ENCODE data around the gene MTHFD2L.
A peak's percentile ranks its signal among the peaks of the same experiment; 100 is the strongest.
"Not testable (repeated sequence)": the region's sequence is repeated elsewhere in the genome, so short reads cannot be mapped to it uniquely, and the experiment has no call there.

MTHFD2L gene

GRCh38 chr4:74157561-74158465 is at the start of gene MTHFD2L:
Gene MTHFD2L (plus strand): TSS chr4:74158118. CDS start chr4:74158139, 21 bp downstream.
- DNase-seq: peak; percentile 85

GRCh38 chr4:74108457-74109115 is 49.3 kb upstream of the MTHFD2L start:
- no peak for DNase-seq

GRCh38 chr4:74109116-74109869 is 48.6 kb upstream of the MTHFD2L start:
- no peak for DNase-seq

GRCh38 chr4:74109870-74110605 is 47.9 kb upstream of the MTHFD2L start:
- no peak for DNase-seq

GRCh38 chr4:74110670-74111069 is 47.2 kb upstream of the MTHFD2L start:
- no peak for DNase-seq

- DNase-seq: no peak
Measured at GRCh38 chr4:74111306-74111975, 46.5 kb upstream of the MTHFD2L start.

GRCh38 chr4:74111990-74112389 is 45.9 kb upstream of the MTHFD2L start:
- DNase-seq: no peak

- DNase-seq: no peak
Measured at GRCh38 chr4:74112399-74113105, 45.4 kb upstream of the MTHFD2L start.

GRCh38 chr4:74114234-74114633 is 43.7 kb upstream of the MTHFD2L start:
- no peak for DNase-seq

- no peak for DNase-seq
Measured at GRCh38 chr4:74117024-74117534, 40.8 kb upstream of the MTHFD2L start.

- DNase-seq: no peak
Measured at GRCh38 chr4:74118600-74119338, 39.1 kb upstream of the MTHFD2L start.

GRCh38 chr4:74120086-74120485 is 37.8 kb upstream of the MTHFD2L start:
- DNase-seq: no peak

GRCh38 chr4:74121643-74122579 is 36.0 kb upstream of the MTHFD2L start:
- DNase-seq: no peak

GRCh38 chr4:74123065-74123728 is 34.7 kb upstream of the MTHFD2L start:
- DNase-seq: no peak

- DNase-seq: no peak
Measured at GRCh38 chr4:74125029-74125428, 32.9 kb upstream of the MTHFD2L start.

- DNase-seq: no peak
Measured at GRCh38 chr4:74127745-74128144, 30.2 kb upstream of the MTHFD2L start.

GRCh38 chr4:74130843-74131242 is 27.1 kb upstream of the MTHFD2L start:
- DNase-seq: not testable (repeated sequence)

GRCh38 chr4:74132188-74132587 is 25.7 kb upstream of the MTHFD2L start:
- DNase-seq: not testable (repeated sequence)

- no peak for DNase-seq
Measured at GRCh38 chr4:74132944-74133343, 25.0 kb upstream of the MTHFD2L start.
